Fibroblast of skin of left quadriceps (primary cell): ENCODE data around the gene MCTS1.
"Not testable (repeated sequence)": the region's sequence is repeated elsewhere in the genome, so short reads cannot be mapped to it uniquely, and the experiment has no call there.

Experiments
- DNase-seq, 2 experiments: peaks; one replicate each; pipeline ENCODE4 v3.0.0-alpha.2; 2013; ENCODE audit warnings: low read depth in 2 of 2

Gene MCTS1

DNA sequence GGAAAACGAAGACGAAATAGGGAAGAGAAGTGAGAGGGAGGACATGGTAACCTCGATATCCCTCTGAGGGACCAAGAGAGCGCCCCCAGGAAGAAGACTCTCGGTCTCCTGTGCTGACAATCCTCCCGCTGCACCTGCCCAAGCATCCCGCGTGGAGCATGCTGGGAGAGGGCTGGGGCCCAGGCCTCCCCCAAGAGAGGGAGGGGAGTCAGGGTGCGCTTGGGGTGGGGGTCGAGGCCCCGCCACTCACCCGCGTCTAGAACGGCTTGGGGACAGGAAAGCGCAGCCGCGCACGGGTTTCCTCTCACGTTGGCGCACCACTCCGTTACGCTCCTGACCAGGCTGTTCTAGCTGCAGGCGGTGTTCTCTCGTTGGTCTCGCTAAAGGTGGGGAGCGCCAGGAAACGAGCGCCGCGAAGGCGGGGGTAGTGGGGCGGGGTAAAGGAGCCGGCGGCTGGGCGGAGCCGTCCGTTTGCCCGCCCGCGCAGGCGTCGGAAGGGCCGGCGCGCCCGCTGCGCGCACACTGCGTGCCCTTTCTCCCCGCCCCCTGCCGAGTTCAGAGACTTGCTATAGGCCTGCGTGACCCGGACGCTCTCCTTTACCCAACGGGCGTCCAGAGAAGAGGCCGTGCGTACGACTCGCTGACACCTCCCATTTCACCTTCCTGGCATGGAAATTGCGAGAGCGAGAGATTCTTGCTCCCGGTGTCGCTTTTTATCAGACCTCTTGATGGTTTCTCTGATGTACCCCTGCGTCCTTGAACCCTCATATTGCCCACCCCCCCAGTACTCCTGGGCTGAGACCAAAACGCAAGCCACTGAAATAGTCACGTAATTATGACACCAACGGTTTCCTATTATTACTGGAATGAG, 26.0 kb downstream of the MCTS1 start, which contains the start of gene C1GALT1C1:
Gene C1GALT1C1, minus strand, starts transcription at position 388 of the 871 bp plus-strand sequence. CDS start 2,888 bp downstream, outside the sequence.
- DNase-seq = peak; percentile 76 to 80

DNA sequence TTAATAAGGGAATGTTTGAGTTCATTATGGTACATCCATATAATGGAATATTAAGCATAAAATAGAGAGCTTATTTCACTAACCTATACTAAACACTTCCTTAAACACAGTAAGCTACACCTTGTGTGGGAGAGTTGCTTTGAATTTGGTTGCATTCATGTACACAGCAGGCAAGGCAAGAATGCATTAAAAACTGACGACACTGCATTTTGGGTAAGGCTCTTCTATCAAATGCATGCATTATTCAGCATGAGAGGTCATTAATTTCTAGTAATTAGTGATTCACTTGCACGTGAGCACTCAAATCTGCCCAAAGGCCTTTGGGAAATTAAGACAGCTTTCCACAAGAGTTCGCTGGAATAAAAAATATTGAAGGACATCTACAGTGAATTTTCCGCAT, 34.7 kb downstream of the MCTS1 start:
- no peak for DNase-seq

GRCh38 chrX:120642871-120643270, 39.0 kb downstream of the MCTS1 start:
- DNase-seq = no peak

GRCh38 chrX:120647127-120647526, 43.2 kb downstream of the MCTS1 start:
- DNase-seq = no peak

DNA sequence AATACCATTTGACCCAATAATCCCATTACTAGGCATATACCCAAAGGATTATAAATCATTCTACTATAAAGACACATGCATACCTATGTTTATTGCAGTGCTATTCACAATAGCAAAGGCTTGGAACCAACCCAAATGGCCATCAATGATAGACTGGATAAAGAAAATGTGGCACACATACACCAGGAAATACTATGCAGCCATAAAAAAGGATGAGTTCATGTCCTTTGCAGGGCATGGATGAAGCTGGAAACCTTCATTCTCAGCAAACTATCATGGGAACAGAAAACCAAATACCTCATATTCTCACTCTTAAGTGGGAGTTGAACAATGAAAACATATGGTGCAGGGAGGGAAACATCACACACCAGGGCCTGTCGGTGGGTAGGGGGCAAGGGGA, 48.4 kb downstream of the MCTS1 start:
- not testable (repeated sequence) for DNase-seq

DNA sequence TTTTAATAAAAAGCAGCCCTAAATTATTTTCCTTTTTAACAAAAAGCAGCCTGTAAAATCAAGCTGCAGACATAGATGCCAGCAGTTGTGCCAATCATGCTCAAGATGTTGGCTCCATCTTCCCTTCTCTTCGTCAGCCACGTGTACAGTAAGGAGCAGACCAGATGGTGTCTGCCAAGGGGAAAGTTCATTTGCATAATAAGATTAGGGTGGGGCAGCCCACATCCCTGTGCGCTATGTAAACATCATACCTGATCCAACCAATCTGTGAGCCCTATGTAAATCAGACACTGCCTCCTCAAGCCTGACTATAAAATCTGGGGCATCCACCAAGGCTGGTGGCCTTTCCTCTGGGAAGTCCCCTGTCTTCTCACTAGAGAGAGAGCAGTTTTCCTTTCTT, 49.1 kb downstream of the MCTS1 start:
- DNase-seq = no peak

DNA sequence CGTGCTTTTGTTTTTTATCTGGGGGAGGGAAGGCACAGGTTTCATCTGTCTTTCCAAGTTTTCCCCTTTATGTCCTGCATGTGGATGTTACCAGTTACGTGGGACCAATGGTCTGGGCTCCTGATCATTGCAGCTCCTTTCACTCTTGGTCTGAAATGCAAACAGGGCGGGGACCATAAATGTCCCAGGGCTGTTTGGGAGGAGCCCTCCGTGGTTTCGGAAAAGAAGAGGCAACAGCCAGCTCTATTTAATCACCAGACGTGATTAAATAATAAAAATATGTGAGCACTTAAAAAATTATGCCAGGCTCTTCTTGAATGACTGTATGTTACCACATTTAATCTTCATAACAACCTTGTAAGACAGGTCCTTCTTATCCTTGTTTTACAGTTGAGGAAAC, 56.7 kb downstream of the MCTS1 start:
- no peak for DNase-seq
